ENCODE data around the gene IFNA21. TPM values are rescaled to one million over a fixed set of nuclear protein-coding genes. Genes with fewer than 3 reads are reported as not detected.

The IFNA21 gene
- total RNA-seq, 4 donors from 2014 or later: not detected

GRCh38 chr9:21174671-21175070 lies 8.2 kb upstream of the IFNA21 start:
- no peak for TF ChIP-seq CTCF (IDR thresholded peaks at IDR 0.05)
- ATAC-seq (ENCODE audit: low FRiP score) (no peak), DNase-seq (ENCODE audit: low spot score) (no peak)

GRCh38 chr9:21172156-21172555 lies 5.7 kb upstream of the IFNA21 start:
- ATAC-seq (ENCODE audit: low FRiP score): no peak
- TF ChIP-seq CTCF (IDR thresholded peaks at IDR 0.05): no peak
- no peak for DNase-seq (ENCODE audit: low spot score)

GRCh38 chr9:21171351-21171750 lies 4.9 kb upstream of the IFNA21 start:
- DNase-seq (ENCODE audit: low spot score) (no peak), ATAC-seq (ENCODE audit: low FRiP score) (no peak)
- no peak for TF ChIP-seq CTCF (IDR thresholded peaks at IDR 0.05)

- ATAC-seq (ENCODE audit: low FRiP score) (no peak), DNase-seq (ENCODE audit: low spot score) (no peak)
- TF ChIP-seq CTCF (IDR thresholded peaks at IDR 0.05): no peak
These were observed 944 bp downstream of the IFNA21 start for GRCh38 chr9:21165516-21165915.

GRCh38 chr9:21160178-21160577 lies 6.3 kb downstream of the IFNA21 start:
- no peak for ATAC-seq (ENCODE audit: low FRiP score)
- DNase-seq (ENCODE audit: low spot score): no peak
- no peak for TF ChIP-seq CTCF (IDR thresholded peaks at IDR 0.05)

- DNase-seq (ENCODE audit: low spot score): no peak
- ATAC-seq (ENCODE audit: low FRiP score): no peak
- no peak for TF ChIP-seq CTCF (IDR thresholded peaks at IDR 0.05)
These were observed 11.0 kb downstream of the IFNA21 start for GRCh38 chr9:21155501-21155900.

- no peak for ATAC-seq (ENCODE audit: low FRiP score)
- DNase-seq (ENCODE audit: low spot score): no peak
- TF ChIP-seq CTCF (IDR thresholded peaks at IDR 0.05): no peak
These were observed 12.3 kb downstream of the IFNA21 start for GRCh38 chr9:21154018-21154608.

All from omental fat pad (tissue), 4 donors.